Amniotic stem cell (primary cell): ENCODE data around the gene ARHGAP15.

ENCODE experiments used
- DNase-seq: peaks from one replicate; lab custom pipeline; 2025; lab: John Stamatoyannopoulos, UW

The ARHGAP15 gene

GRCh38 chr2:143144813-143145455 is 15.7 kb downstream of the ARHGAP15 start:
- no peak for DNase-seq

GRCh38 chr2:143146366-143146765 is 17.1 kb downstream of the ARHGAP15 start:
- no peak for DNase-seq

- DNase-seq = no peak
Observed at GRCh38 chr2:143146815-143147530, 17.8 kb downstream of the ARHGAP15 start.

GRCh38 chr2:143148011-143148410 is 18.8 kb downstream of the ARHGAP15 start:
- DNase-seq = no peak

- no peak for DNase-seq
Observed at GRCh38 chr2:143148757-143149156, 19.5 kb downstream of the ARHGAP15 start.

GRCh38 chr2:143150287-143150686 is 21.1 kb downstream of the ARHGAP15 start:
- no peak for DNase-seq

- DNase-seq = no peak
Observed at GRCh38 chr2:143151111-143151752, 22.0 kb downstream of the ARHGAP15 start.

GRCh38 chr2:143152219-143152618 is 23.0 kb downstream of the ARHGAP15 start:
- no peak for DNase-seq

GRCh38 chr2:143152637-143153036 is 23.4 kb downstream of the ARHGAP15 start:
- DNase-seq = no peak

- no peak for DNase-seq
Observed at GRCh38 chr2:143155661-143156060, 26.4 kb downstream of the ARHGAP15 start.

- DNase-seq = no peak
Observed at GRCh38 chr2:143157001-143157400, 27.8 kb downstream of the ARHGAP15 start.

- no peak for DNase-seq
Observed at GRCh38 chr2:143157418-143157817, 28.2 kb downstream of the ARHGAP15 start.

- DNase-seq = no peak
Observed at GRCh38 chr2:143158098-143158497, 28.9 kb downstream of the ARHGAP15 start.

- no peak for DNase-seq
Observed at GRCh38 chr2:143158551-143159485, 29.6 kb downstream of the ARHGAP15 start.

- no peak for DNase-seq
Observed at GRCh38 chr2:143159486-143159840, 30.2 kb downstream of the ARHGAP15 start.

GRCh38 chr2:143160732-143161707 is 31.8 kb downstream of the ARHGAP15 start:
- no peak for DNase-seq

- no peak for DNase-seq
Observed at GRCh38 chr2:143162123-143162837, 33.1 kb downstream of the ARHGAP15 start.

GRCh38 chr2:143162997-143163396 is 33.8 kb downstream of the ARHGAP15 start:
- no peak for DNase-seq

- no peak for DNase-seq
Observed at GRCh38 chr2:143163499-143163898, 34.3 kb downstream of the ARHGAP15 start.

GRCh38 chr2:143165291-143165690 is 36.1 kb downstream of the ARHGAP15 start:
- DNase-seq = no peak
